NT2/D1 (cell line): Measurements from ENCODE around the gene RPS6KA3.

Source experiments
- SUZ12 ChIP-seq: IDR thresholded peaks from 2 replicates; pipeline ENCODE4 v1.6.1; 2011; ENCODE audit not compliant: insufficient read length, insufficient read depth; ENCODE audit errors: extremely low read depth
- YY1 ChIP-seq: IDR thresholded peaks from 2 replicates; pipeline ENCODE4 v1.6.1; 2011; ENCODE audit not compliant: insufficient read length, insufficient read depth

DNA sequence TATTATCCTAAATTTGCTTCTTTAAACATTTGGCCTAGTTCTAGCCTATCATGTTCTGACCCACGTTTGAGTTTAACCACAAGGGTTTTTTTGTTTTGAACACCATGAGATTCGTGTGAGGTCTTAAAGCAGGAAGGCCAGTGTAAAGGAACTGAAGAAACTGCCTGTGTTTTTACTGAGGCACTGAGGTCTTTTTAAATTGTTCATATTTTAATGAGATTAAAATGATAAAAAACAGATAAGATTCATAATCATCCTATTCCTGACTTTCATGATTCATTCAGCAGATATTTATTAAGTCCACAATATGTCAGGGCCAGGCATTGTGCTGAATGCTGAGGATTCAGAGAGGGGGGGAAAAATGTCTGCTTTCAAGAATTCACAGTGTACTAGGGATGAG is 3.2 kb downstream of the RPS6KA3 start:
- TF ChIP-seq YY1 (no peak), SUZ12 (no peak)
